ENCODE measurements around the gene RPS3. TPM values are rescaled to one million over a fixed set of nuclear protein-coding genes. Genes with fewer than 3 reads are reported as not detected.

Gene RPS3
- total RNA-seq, 2 experiments from 2014 or later: 4,753 to 4,828 TPM

GRCh38 chr11:75387736-75388294 lies 11.5 kb upstream of the RPS3 start:
- no peak for ATAC-seq (ENCODE audit: poor library complexity)

GRCh38 chr11:75388386-75389275 lies 10.7 kb upstream of the RPS3 start:
- POLR2A ChIA-PET: interaction anchor here (0.9 to 4.1 kb wide), 5 partner anchors 41 to 174 kb away, joined by 3 to 23 read pairs (median 3); no protein-coding TSS in a partner anchor
- no peaks in the 10 kb centered on the region for H3K27me3 Mint-ChIP-seq
- no peaks in the 10 kb centered on the region for H3K9me3 Mint-ChIP-seq
- Histone ChIP-seq H3K9me3 (ENCODE audit: control insufficient read depth in 1 of 2, insufficient read depth in 1 of 2, low read length in 2 of 2) (no peaks in the 10 kb centered on the region), H3K4me1 (ENCODE audit: insufficient read depth, low read length) (peaks cover 19% of the 10 kb centered on the region), H3K36me3 (ENCODE audit: insufficient read depth, low read length) (no peaks in the 10 kb centered on the region), H3K4me3 (ENCODE audit: low read length) (no peak overlapping the region), H3K27me3 (ENCODE audit: control insufficient read depth in 1 of 2, insufficient read depth in 2 of 2, low read length in 2 of 2) (no peaks in the 10 kb centered on the region), H3K27ac (ENCODE audit: low read depth in 1 of 2, low read length in 2 of 2) (no peak overlapping the region)
- H3K36me3 Mint-ChIP-seq (ENCODE audit: low read depth): no peaks in the 10 kb centered on the region
- H3K4me3 Mint-ChIP-seq: no peak overlapping the region
- CTCF ChIA-PET: interaction anchor here (0.9 to 1.7 kb wide), 5 partner anchors 9 to 140 kb away, joined by 3 to 13 read pairs (median 4); no protein-coding TSS in a partner anchor
- ATAC-seq (ENCODE audit: poor library complexity) (peak; percentile 90), DNase-seq (peak; percentile 50 to 88 (median 58))
- intact Hi-C loops (cut with DNase I, micrococcal nuclease): loop anchor here (1.0 to 5.0 kb wide), 6 partner anchors 57 to 479 kb away; no protein-coding TSS in a partner anchor
- H3K27ac Mint-ChIP-seq: no peak overlapping the region
- TF ChIP-seq, protein P1, sequence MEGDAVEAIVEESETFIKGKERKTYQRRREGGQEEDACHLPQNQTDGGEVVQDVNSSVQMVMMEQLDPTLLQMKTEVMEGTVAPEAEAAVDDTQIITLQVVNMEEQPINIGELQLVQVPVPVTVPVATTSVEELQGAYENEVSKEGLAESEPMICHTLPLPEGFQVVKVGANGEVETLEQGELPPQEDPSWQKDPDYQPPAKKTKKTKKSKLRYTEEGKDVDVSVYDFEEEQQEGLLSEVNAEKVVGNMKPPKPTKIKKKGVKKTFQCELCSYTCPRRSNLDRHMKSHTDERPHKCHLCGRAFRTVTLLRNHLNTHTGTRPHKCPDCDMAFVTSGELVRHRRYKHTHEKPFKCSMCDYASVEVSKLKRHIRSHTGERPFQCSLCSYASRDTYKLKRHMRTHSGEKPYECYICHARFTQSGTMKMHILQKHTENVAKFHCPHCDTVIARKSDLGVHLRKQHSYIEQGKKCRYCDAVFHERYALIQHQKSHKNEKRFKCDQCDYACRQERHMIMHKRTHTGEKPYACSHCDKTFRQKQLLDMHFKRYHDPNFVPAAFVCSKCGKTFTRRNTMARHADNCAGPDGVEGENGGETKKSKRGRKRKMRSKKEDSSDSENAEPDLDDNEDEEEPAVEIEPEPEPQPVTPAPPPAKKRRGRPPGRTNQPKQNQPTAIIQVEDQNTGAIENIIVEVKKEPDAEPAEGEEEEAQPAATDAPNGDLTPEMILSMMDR (IDR thresholded peaks at IDR 0.05): peak; percentile 90
- H3K4me1 Mint-ChIP-seq (ENCODE audit: low read depth): peaks cover 12% of the 10 kb centered on the region

More at GRCh38 chr11:75387736-75388294, 11.5 kb upstream of the RPS3 start:
- no peak overlapping the region for H3K27ac Mint-ChIP-seq
- POLR2A ChIA-PET: interaction anchor here (0.9 to 4.1 kb wide), 2 partner anchors 111 to 175 kb away, joined by 3 to 23 read pairs; no protein-coding TSS in a partner anchor
- H3K27me3 Mint-ChIP-seq: no peaks in the 10 kb centered on the region
- H3K4me1 Mint-ChIP-seq (ENCODE audit: low read depth): peaks cover 20% of the 10 kb centered on the region
- intact Hi-C loops (cut with DNase I, micrococcal nuclease): loop anchor here (1.0 to 5.0 kb wide), 6 partner anchors 57 to 479 kb away; no protein-coding TSS in a partner anchor
- CTCF ChIA-PET: interaction anchor here (1.4 to 7.4 kb wide), 3 partner anchors 13 to 108 kb away, joined by 3 to 49 read pairs (median 13); no protein-coding TSS in a partner anchor
- TF ChIP-seq, protein P1 (IDR thresholded peaks at IDR 0.05): no peak
- H3K27ac ChIP-seq (ENCODE audit: low read depth in 1 of 2, low read length in 2 of 2): no peak overlapping the region
- H3K9me3 Mint-ChIP-seq: no peaks in the 10 kb centered on the region
- no peaks in the 10 kb centered on the region for H3K27me3 ChIP-seq (ENCODE audit: control insufficient read depth in 1 of 2, insufficient read depth in 2 of 2, low read length in 2 of 2)
- DNase-seq: no peak
- H3K36me3 ChIP-seq (ENCODE audit: insufficient read depth, low read length): no peaks in the 10 kb centered on the region
- H3K4me3 ChIP-seq (ENCODE audit: low read length): no peak overlapping the region
- H3K36me3 Mint-ChIP-seq (ENCODE audit: low read depth): no peaks in the 10 kb centered on the region
- no peaks in the 10 kb centered on the region for H3K9me3 ChIP-seq (ENCODE audit: control insufficient read depth in 1 of 2, insufficient read depth in 1 of 2, low read length in 2 of 2)
- H3K4me1 ChIP-seq (ENCODE audit: insufficient read depth, low read length): peaks cover 27% of the 10 kb centered on the region
- H3K4me3 Mint-ChIP-seq: no peak overlapping the region

DNA sequence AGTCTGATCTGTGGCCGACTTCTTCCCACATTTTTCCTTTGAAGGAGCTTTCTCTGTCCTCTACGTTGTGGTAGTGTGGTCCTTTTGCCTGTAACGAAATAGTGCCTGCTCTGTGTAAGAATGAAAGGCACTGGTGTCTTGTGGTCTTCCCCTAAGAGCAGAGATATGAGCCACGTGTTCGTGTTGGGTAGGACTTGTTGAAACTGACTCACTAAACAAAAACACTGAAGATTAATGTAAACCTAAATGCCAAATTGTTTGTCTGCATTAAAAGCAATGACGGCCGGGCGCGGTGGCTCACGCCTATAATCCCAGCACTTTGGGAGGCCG lies 10.1 kb upstream of the RPS3 start:
- no peak overlapping the region for H3K27ac Mint-ChIP-seq
- no peaks in the 10 kb centered on the region for H3K27me3 Mint-ChIP-seq
- H3K4me3 ChIP-seq (ENCODE audit: low read length): no peak overlapping the region
- no peaks in the 10 kb centered on the region for H3K36me3 Mint-ChIP-seq (ENCODE audit: low read depth)
- H3K4me3 Mint-ChIP-seq: no peak overlapping the region
- ChIA-PET CTCF (interaction anchor here (0.9 to 1.7 kb wide), 5 partner anchors 8 to 141 kb away, joined by 3 to 13 read pairs (median 4); no protein-coding TSS in a partner anchor), POLR2A (interaction anchor here (0.7 to 4.1 kb wide), 5 partner anchors 25 to 143 kb away, joined by 3 to 23 read pairs (median 3); no protein-coding TSS in a partner anchor)
- TF ChIP-seq, protein P1 (IDR thresholded peaks at IDR 0.05): no peak
- DNase-seq: no peak
- no peaks in the 10 kb centered on the region for H3K9me3 ChIP-seq (ENCODE audit: control insufficient read depth in 1 of 2, insufficient read depth in 1 of 2, low read length in 2 of 2)
- no peaks in the 10 kb centered on the region for H3K36me3 ChIP-seq (ENCODE audit: insufficient read depth, low read length)
- H3K27me3 ChIP-seq (ENCODE audit: control insufficient read depth in 1 of 2, insufficient read depth in 2 of 2, low read length in 2 of 2): no peaks in the 10 kb centered on the region
- no peak overlapping the region for H3K27ac ChIP-seq (ENCODE audit: low read depth in 1 of 2, low read length in 2 of 2)
- no peaks in the 10 kb centered on the region for H3K9me3 Mint-ChIP-seq
- intact Hi-C loops (cut with DNase I, micrococcal nuclease): loop anchor here (1.0 to 5.0 kb wide), 4 partner anchors 56 to 478 kb away; no protein-coding TSS in a partner anchor
- H3K4me1 Mint-ChIP-seq (ENCODE audit: low read depth): peaks cover 6% of the 10 kb centered on the region
- H3K4me1 ChIP-seq (ENCODE audit: insufficient read depth, low read length): peaks cover 13% of the 10 kb centered on the region
- ATAC-seq (ENCODE audit: poor library complexity): no peak
